ENCODE measurements around the gene CDK10. TPM values are rescaled to one million over a fixed set of nuclear protein-coding genes. Genes with fewer than 3 reads are reported as not detected.

The CDK10 gene
- polyA plus RNA-seq, 1 donor from 2014 or later = 126 TPM

DNA sequence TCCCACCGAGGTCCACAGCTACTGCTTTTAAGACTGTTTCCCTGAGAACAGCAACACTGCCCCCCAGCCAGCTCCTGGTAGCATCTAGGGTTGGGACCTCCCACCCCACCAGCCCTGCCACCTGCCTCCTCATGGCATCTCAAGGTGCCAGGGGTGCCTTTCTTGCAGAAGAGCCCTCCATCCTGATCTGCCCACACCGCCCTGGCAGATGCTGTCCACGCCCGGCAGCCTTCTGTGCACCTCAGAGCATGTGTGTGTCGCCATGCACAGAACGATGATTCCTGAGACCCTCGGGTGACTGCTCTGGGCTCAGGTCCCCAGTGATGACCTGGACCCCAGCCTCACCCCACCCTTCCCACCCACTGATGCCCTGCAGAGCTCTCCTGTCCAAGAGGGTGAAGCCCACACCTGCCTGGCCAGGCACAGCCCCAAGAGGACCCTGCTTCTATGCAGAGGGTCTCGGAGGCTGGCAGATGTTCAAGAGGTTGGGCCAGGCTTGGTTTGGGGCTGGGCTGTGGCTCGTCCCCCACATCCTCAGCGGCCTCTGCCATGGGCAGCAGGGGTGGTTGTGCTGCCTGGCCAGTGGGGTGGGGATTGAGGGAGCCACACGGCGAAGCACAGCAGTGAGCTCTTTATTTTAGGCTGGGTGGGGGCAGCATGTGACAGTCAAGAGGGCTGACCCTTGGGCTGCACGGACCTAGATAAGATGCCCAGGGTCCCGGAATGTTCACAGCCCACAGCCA, 20.2 kb downstream of the CDK10 start:
- Histone ChIP-seq H3K9me2 (ENCODE audit: insufficient read depth, low read length) (no peaks in the 10 kb centered on the region), H3K4me3 (ENCODE audit: low read length) (no peak overlapping the region), H3F3A (ENCODE audit: insufficient read depth, low read length, poor library complexity, severe bottlenecking) (no peaks in the 10 kb centered on the region), H3K79me2 (replicated peaks; ENCODE audit: insufficient read depth, low read length) (no peaks in the 10 kb centered on the region), H3K36me3 (ENCODE audit: insufficient read depth, low read length) (no peaks in the 10 kb centered on the region), H3K27me3 (ENCODE audit: insufficient read depth, low read depth, low read length) (no peaks in the 10 kb centered on the region), H3K4me2 (ENCODE audit: low read length) (no peak overlapping the region), H2AFZ (ENCODE audit: low read depth, low read length) (no peak overlapping the region), H3K9ac (ENCODE audit: low read length) (no peak overlapping the region), H4K20me1 (ENCODE audit: insufficient read depth) (no peaks in the 10 kb centered on the region), H3K27ac (ENCODE audit: low read length) (no peak overlapping the region), H3K9me3 (ENCODE audit: low read length) (no peaks in the 10 kb centered on the region)
- TF ChIP-seq MXI1 (conservative IDR thresholded peaks at IDR 0.05; ENCODE audit: poor library complexity, severe bottlenecking) = no peak
- no peak for TF ChIP-seq TAF1 (IDR thresholded peaks at IDR 0.05; ENCODE audit: low read depth)
- TF ChIP-seq, protein P1, sequence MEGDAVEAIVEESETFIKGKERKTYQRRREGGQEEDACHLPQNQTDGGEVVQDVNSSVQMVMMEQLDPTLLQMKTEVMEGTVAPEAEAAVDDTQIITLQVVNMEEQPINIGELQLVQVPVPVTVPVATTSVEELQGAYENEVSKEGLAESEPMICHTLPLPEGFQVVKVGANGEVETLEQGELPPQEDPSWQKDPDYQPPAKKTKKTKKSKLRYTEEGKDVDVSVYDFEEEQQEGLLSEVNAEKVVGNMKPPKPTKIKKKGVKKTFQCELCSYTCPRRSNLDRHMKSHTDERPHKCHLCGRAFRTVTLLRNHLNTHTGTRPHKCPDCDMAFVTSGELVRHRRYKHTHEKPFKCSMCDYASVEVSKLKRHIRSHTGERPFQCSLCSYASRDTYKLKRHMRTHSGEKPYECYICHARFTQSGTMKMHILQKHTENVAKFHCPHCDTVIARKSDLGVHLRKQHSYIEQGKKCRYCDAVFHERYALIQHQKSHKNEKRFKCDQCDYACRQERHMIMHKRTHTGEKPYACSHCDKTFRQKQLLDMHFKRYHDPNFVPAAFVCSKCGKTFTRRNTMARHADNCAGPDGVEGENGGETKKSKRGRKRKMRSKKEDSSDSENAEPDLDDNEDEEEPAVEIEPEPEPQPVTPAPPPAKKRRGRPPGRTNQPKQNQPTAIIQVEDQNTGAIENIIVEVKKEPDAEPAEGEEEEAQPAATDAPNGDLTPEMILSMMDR (IDR thresholded peaks at IDR 0.05; ENCODE audit: poor library complexity, severe bottlenecking) = no peak
- no peak for TF ChIP-seq SMC3 (conservative IDR thresholded peaks at IDR 0.05; ENCODE audit: poor library complexity)
- TF ChIP-seq RAD21 (conservative IDR thresholded peaks at IDR 0.05) = no peak
- no peak for TF ChIP-seq EZH2 (IDR thresholded peaks at IDR 0.05; ENCODE audit: borderline replicate concordance, insufficient read depth, low read length, poor library complexity, severe bottlenecking)
- TF ChIP-seq EP300 (conservative IDR thresholded peaks at IDR 0.05; ENCODE audit: poor library complexity, severe bottlenecking) = no peak
- TF ChIP-seq, protein P2, sequence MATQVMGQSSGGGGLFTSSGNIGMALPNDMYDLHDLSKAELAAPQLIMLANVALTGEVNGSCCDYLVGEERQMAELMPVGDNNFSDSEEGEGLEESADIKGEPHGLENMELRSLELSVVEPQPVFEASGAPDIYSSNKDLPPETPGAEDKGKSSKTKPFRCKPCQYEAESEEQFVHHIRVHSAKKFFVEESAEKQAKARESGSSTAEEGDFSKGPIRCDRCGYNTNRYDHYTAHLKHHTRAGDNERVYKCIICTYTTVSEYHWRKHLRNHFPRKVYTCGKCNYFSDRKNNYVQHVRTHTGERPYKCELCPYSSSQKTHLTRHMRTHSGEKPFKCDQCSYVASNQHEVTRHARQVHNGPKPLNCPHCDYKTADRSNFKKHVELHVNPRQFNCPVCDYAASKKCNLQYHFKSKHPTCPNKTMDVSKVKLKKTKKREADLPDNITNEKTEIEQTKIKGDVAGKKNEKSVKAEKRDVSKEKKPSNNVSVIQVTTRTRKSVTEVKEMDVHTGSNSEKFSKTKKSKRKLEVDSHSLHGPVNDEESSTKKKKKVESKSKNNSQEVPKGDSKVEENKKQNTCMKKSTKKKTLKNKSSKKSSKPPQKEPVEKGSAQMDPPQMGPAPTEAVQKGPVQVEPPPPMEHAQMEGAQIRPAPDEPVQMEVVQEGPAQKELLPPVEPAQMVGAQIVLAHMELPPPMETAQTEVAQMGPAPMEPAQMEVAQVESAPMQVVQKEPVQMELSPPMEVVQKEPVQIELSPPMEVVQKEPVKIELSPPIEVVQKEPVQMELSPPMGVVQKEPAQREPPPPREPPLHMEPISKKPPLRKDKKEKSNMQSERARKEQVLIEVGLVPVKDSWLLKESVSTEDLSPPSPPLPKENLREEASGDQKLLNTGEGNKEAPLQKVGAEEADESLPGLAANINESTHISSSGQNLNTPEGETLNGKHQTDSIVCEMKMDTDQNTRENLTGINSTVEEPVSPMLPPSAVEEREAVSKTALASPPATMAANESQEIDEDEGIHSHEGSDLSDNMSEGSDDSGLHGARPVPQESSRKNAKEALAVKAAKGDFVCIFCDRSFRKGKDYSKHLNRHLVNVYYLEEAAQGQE (IDR thresholded peaks at IDR 0.05; ENCODE audit: borderline replicate concordance) = no peak
- TF ChIP-seq POLR2AphosphoS5 (IDR thresholded peaks at IDR 0.05) = no peak

DNA sequence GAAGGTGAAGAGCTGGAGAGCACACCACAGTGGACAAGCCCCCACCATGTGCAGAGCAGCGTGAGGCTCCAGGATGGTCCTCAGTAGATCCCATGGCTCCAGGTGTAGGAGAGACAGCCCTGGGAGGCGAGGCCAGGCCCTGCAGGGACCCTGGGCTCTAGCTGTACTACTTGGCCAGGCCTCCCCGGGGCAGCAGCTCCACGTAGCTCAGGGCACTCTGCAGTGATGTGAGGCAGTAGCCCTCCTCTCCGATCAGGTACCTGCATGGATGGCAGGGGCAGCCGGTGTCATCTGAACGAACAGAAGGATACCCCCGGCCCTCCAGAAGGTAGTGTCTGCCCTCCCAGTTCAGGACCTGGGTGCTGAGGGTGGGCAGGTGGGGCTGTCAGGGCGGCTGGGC, 21.2 kb downstream of the CDK10 start:
- no peak overlapping the region for H2AFZ ChIP-seq (ENCODE audit: low read depth, low read length)
- H3K9ac ChIP-seq (ENCODE audit: low read length) = no peak overlapping the region
- H3K4me2 ChIP-seq (ENCODE audit: low read length) = no peak overlapping the region
- no peaks in the 10 kb centered on the region for H3K36me3 ChIP-seq (ENCODE audit: insufficient read depth, low read length)
- no peaks in the 10 kb centered on the region for H3K9me3 ChIP-seq (ENCODE audit: low read length)
- H3K79me2 ChIP-seq (replicated peaks; ENCODE audit: insufficient read depth, low read length) = no peaks in the 10 kb centered on the region
- H3F3A ChIP-seq (ENCODE audit: insufficient read depth, low read length, poor library complexity, severe bottlenecking) = no peaks in the 10 kb centered on the region
- H3K27me3 ChIP-seq (ENCODE audit: insufficient read depth, low read depth, low read length) = no peaks in the 10 kb centered on the region
- H3K9me2 ChIP-seq (ENCODE audit: insufficient read depth, low read length) = no peaks in the 10 kb centered on the region
- H3K27ac ChIP-seq (ENCODE audit: low read length) = no peak overlapping the region
- no peaks in the 10 kb centered on the region for H4K20me1 ChIP-seq (ENCODE audit: insufficient read depth)
- H3K4me3 ChIP-seq (ENCODE audit: low read length) = no peak overlapping the region
- no peak for TF ChIP-seq RAD21 (conservative IDR thresholded peaks at IDR 0.05)
- no peak for TF ChIP-seq SMC3 (conservative IDR thresholded peaks at IDR 0.05; ENCODE audit: poor library complexity)
- no peak for TF ChIP-seq POLR2AphosphoS5 (IDR thresholded peaks at IDR 0.05)
- no peak for TF ChIP-seq EZH2 (IDR thresholded peaks at IDR 0.05; ENCODE audit: borderline replicate concordance, insufficient read depth, low read length, poor library complexity, severe bottlenecking)

Data from neural cell (in vitro differentiated cells).